Measurements from ENCODE around the gene SRGAP1.

- TF ChIP-seq CTCF (conservative IDR thresholded peaks at IDR 0.05) (no peak), ZFX (IDR thresholded peaks at IDR 0.05) (no peak)
Measured at GRCh38 chr12:63949902-63950301, 105.4 kb downstream of the SRGAP1 start.

All from C4-2B (cell line).